Adrenal gland (tissue), 5 donors: ENCODE measurements around the gene PTDSS2.

Experiments used
- CTCF ChIP-seq, 6 experiments: fragments of 450-650 bp in 4 of 6; fragments of 200-600 bp in 2 of 6; sonication (generic) in 1 of 6; IDR thresholded peaks; 1 replicate in 5 of 6; 2 replicates in 1 of 6; pipeline versions ENCODE4 v1.5.1 to v1.8.0; 2016 to 2021; ENCODE audit warnings: antibody characterized with exemption in 6 of 6, mild to moderate bottlenecking in 2 of 6, moderate library complexity in 1 of 6
- POLR2A ChIP-seq, 2 donors: fragments of 450-650 bp; IDR thresholded peaks; one replicate each; pipeline ENCODE4 v1.6.1; 2017; ENCODE audit warnings: antibody characterized with exemption in 2 of 2, mild to moderate bottlenecking in 2 of 2, moderate library complexity in 1 of 2
- donor health status: DM: no; HTN: no; CAD: no.

GRCh38 chr11:455566-456147 lies 5.6 kb downstream of the PTDSS2 start:
- TF ChIP-seq CTCF (IDR thresholded peaks at IDR 0.05), result no peak
- TF ChIP-seq POLR2A (IDR thresholded peaks at IDR 0.05), result peak in 1 of 2 donors; percentile 32
